A549 (cell line): ENCODE results near the gene TNNI3.

Experiments
- BHLHE40 ChIP-seq: IDR thresholded peaks from 2 replicates; pipeline ENCODE4 v1.6.1; 2012; ENCODE audit warnings: low read depth, low read length, inconsistent platforms
- CEBPB ChIP-seq, 2 experiments: fragments of >200 bp in 1 of 2; sonication (Bioruptor Twin) in 1 of 2; formaldehyde crosslinking in 1 of 2; IDR thresholded peaks; 2 replicates each; pipeline ENCODE4 v1.6.1; 2012 to 2016
- CHD4 ChIP-seq: fragments of 200-600 bp; sonication (generic); IDR thresholded peaks from 2 replicates; pipeline ENCODE4 v1.6.1; 2016; ENCODE audit warnings: antibody characterized with exemption, mild to moderate bottlenecking, borderline replicate concordance
- ELK1 ChIP-seq: fragments of 150-350 bp; IDR thresholded peaks from 2 replicates; pipeline ENCODE4 v1.6.1; 2014; ENCODE audit warnings: low read depth, mild to moderate bottlenecking, low read length
- EP300 ChIP-seq, 2 experiments: fragments of >200 bp; sonication (Bioruptor Twin); formaldehyde crosslinking; IDR thresholded peaks; 2 replicates in 1 of 2; 3 replicates in 1 of 2; pipeline ENCODE4 v1.6.1; 2016 to 2017
- JUN ChIP-seq, 2 experiments: fragments of >200 bp; sonication (Bioruptor Twin); formaldehyde crosslinking; IDR thresholded peaks; 2 replicates in 1 of 2; 3 replicates in 1 of 2; pipeline ENCODE4 v1.6.1; 2016 to 2017
- PHF8 ChIP-seq: fragments of 200-600 bp; sonication (generic); IDR thresholded peaks from 2 replicates; pipeline ENCODE4 v1.6.1; 2016; ENCODE audit warnings: low read depth, mild to moderate bottlenecking, antibody characterized with exemption, moderate library complexity, borderline replicate concordance
- POLR2AphosphoS2 ChIP-seq: conservative IDR thresholded peaks from 2 replicates; pipeline ENCODE4 v1.6.1; 2012; ENCODE audit warnings: low read length, improper control_type of control experiment, inconsistent platforms
- RAD21 ChIP-seq, 2 experiments: fragments of >200 bp in 1 of 2; sonication (Bioruptor Twin) in 1 of 2; formaldehyde crosslinking in 1 of 2; IDR thresholded peaks in 1 of 2; conservative IDR thresholded peaks in 1 of 2; 2 replicates in 1 of 2; 3 replicates in 1 of 2; pipeline ENCODE4 v1.6.1; 2012 to 2018; ENCODE audit warnings: inconsistent platforms in 1 of 2
- USF2 ChIP-seq: fragments of 450-650 bp; IDR thresholded peaks from 2 replicates; pipeline ENCODE4 v1.6.1; 2014; ENCODE audit warnings: antibody characterized with exemption
- ZSCAN20 ChIP-seq: fragments of 250-450 bp; sonication (Bioruptor Pico); IDR thresholded peaks from 2 replicates; pipeline ENCODE4 v1.8.0; 2022; ENCODE audit warnings: mild to moderate bottlenecking, moderate library complexity
- TF ChIP-seq, protein P1 (sequence below): fragments of >200 bp; sonication (Bioruptor Twin); formaldehyde crosslinking; IDR thresholded peaks from 3 replicates; pipeline ENCODE4 v1.5.1; 2016
- TF ChIP-seq, protein P2 (sequence below): IDR thresholded peaks from 2 replicates; pipeline ENCODE4 v1.6.1; 2012

- TF ChIP-seq, protein P1, sequence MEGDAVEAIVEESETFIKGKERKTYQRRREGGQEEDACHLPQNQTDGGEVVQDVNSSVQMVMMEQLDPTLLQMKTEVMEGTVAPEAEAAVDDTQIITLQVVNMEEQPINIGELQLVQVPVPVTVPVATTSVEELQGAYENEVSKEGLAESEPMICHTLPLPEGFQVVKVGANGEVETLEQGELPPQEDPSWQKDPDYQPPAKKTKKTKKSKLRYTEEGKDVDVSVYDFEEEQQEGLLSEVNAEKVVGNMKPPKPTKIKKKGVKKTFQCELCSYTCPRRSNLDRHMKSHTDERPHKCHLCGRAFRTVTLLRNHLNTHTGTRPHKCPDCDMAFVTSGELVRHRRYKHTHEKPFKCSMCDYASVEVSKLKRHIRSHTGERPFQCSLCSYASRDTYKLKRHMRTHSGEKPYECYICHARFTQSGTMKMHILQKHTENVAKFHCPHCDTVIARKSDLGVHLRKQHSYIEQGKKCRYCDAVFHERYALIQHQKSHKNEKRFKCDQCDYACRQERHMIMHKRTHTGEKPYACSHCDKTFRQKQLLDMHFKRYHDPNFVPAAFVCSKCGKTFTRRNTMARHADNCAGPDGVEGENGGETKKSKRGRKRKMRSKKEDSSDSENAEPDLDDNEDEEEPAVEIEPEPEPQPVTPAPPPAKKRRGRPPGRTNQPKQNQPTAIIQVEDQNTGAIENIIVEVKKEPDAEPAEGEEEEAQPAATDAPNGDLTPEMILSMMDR = no peak
- TF ChIP-seq USF2 = no peak
- TF ChIP-seq POLR2AphosphoS2 = no peak
- TF ChIP-seq, protein P2, sequence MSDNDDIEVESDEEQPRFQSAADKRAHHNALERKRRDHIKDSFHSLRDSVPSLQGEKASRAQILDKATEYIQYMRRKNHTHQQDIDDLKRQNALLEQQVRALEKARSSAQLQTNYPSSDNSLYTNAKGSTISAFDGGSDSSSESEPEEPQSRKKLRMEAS = no peak
- no peak for TF ChIP-seq PHF8
- TF ChIP-seq ZSCAN20 (CRISPR knock-in tag) = no peak
- no peak for TF ChIP-seq RAD21 (conservative IDR thresholded peaks at IDR 0.05 in 1 of 2, IDR thresholded peaks at IDR 0.05 in 1 of 2)
- TF ChIP-seq BHLHE40 = no peak
- TF ChIP-seq JUN (IDR thresholded peaks at IDR 0.05) = no peak
- TF ChIP-seq ELK1 = no peak
- no peak for TF ChIP-seq EP300 (IDR thresholded peaks at IDR 0.05)
- TF ChIP-seq CHD4 = no peak
- no peak for TF ChIP-seq CEBPB (IDR thresholded peaks at IDR 0.05)
Observed at GRCh38 chr19:55188625-55189024, 31.1 kb upstream of the TNNI3 start.
